Endothelial cell of umbilical vein (primary cell): ENCODE results near the gene VAV2. TPM values are rescaled to one million over a fixed set of nuclear protein-coding genes. Genes with fewer than 3 reads are reported as not detected.

ENCODE experiments used
- BruUV-seq: library from RNA; stranded (reverse); fragments of 400-500 nt; replicated peaks from 2 replicates; lab custom pipeline; 2021; lab: Mats Ljungman, UMichigan
- CTCF ChIA-PET: fragments of 300-600, 350-600 bp; sonication (Branson Sonifier 250); formaldehyde crosslinking; loops from one replicate; lab custom pipeline; 2021; ENCODE audit warnings: antibody characterized with exemption, inconsistent platforms; lab: Charles Lee
- POLR2A ChIA-PET: fragments of 300-600, 350-600 bp; sonication (Branson Sonifier 250); formaldehyde crosslinking; loops from one replicate; lab custom pipeline; 2021; ENCODE audit warnings: antibody characterized with exemption, inconsistent platforms; lab: Charles Lee
- DNase-seq: peaks from one replicate; pipeline ENCODE4 v3.0.0-alpha.2; 2011; ENCODE audit warnings: low read depth, low spot score
- FAIRE-seq: peaks from 2 replicates; lab custom pipeline; 2011; peaks lifted over from hg19 to GRCh38; lab: Jason Lieb, UNC
- H2AFZ ChIP-seq: 2 replicates; pipeline ENCODE4 v1.6.0; 2012; ENCODE audit warnings: low read depth, low read length, control low read depth, inconsistent platforms
- H3K27ac ChIP-seq: 2 replicates; pipeline ENCODE4 v1.5.1; 2011; ENCODE audit warnings: low read depth, mild to moderate bottlenecking, control low read depth, low read length, moderate library complexity; ENCODE audit not compliant: insufficient read depth
- H3K27me3 ChIP-seq, 2 experiments: 2 replicates each; pipeline versions ENCODE4 v1.6.0 to v1.6.1; 2011; ENCODE audit warnings: low read length in 2 of 2, mixed read lengths in 1 of 2; ENCODE audit not compliant: control insufficient read depth in 2 of 2, insufficient read depth in 2 of 2
- H3K36me3 ChIP-seq, 2 experiments: 2 replicates in 1 of 2; 3 replicates in 1 of 2; pipeline ENCODE4 v1.5.1; 2011; ENCODE audit warnings: low read length in 2 of 2, mild to moderate bottlenecking in 1 of 2, moderate library complexity in 1 of 2; ENCODE audit not compliant: control insufficient read depth in 2 of 2, insufficient read depth in 2 of 2; ENCODE audit errors: extremely low read depth in 1 of 2
- H3K4me1 ChIP-seq: 3 replicates; pipeline ENCODE4 v1.5.1; 2011; ENCODE audit warnings: mild to moderate bottlenecking, low read length; ENCODE audit not compliant: control insufficient read depth, insufficient read depth; ENCODE audit errors: extremely low read depth
- H3K4me2 ChIP-seq: 2 replicates; pipeline ENCODE4 v1.6.1; 2011; ENCODE audit warnings: low read length, control low read depth, mixed read lengths; ENCODE audit not compliant: insufficient read depth
- H3K4me3 ChIP-seq, 3 experiments: fragments of 200-600 bp in 1 of 3; sonication (generic), shearing (Covaris generic) in 1 of 3; replicated peaks in 1 of 3; 2 replicates each; pipeline ENCODE4 v1.5.1; 2011 to 2016; ENCODE audit warnings: control low read depth in 3 of 3, low read length in 3 of 3, mild to moderate bottlenecking in 2 of 3, inconsistent platforms in 1 of 3, low read depth in 1 of 3, moderate library complexity in 1 of 3; ENCODE audit not compliant: insufficient read depth in 1 of 3
- H3K79me2 ChIP-seq: 2 replicates; pipeline ENCODE4 v1.6.0; 2012; ENCODE audit warnings: low read length, inconsistent platforms; ENCODE audit not compliant: control insufficient read depth, insufficient read depth
- H3K9ac ChIP-seq: replicated peaks from 2 replicates; pipeline ENCODE3; 2011; ENCODE audit warnings: low read length, control low read depth; ENCODE audit not compliant: insufficient read depth; ENCODE audit errors: extremely low read depth
- H3K9me1 ChIP-seq: replicated peaks from 3 replicates; pipeline ENCODE4 v1.6.0; 2011; ENCODE audit warnings: mild to moderate bottlenecking, low read length; ENCODE audit not compliant: control insufficient read depth, insufficient read depth; ENCODE audit errors: extremely low read depth
- H3K9me3 ChIP-seq: replicated peaks from 2 replicates; pipeline ENCODE4 v1.5.1; 2012; ENCODE audit warnings: low read length, inconsistent platforms; ENCODE audit not compliant: control insufficient read depth, insufficient read depth
- H4K20me1 ChIP-seq: replicated peaks from 2 replicates; pipeline ENCODE3; 2011; ENCODE audit warnings: mild to moderate bottlenecking, low read length; ENCODE audit not compliant: control insufficient read depth, insufficient read depth; ENCODE audit errors: extremely low read depth
- EZH2 ChIP-seq: IDR thresholded peaks from 2 replicates; pipeline ENCODE4 v1.6.1; 2012; ENCODE audit warnings: borderline replicate concordance, low read depth, mild to moderate bottlenecking, moderate library complexity, low read length, inconsistent platforms; ENCODE audit not compliant: severe bottlenecking
- FOS ChIP-seq: IDR thresholded peaks from 2 replicates; pipeline ENCODE4 v1.6.1; 2011; ENCODE audit warnings: mild to moderate bottlenecking, low read length, moderate library complexity, borderline replicate concordance; ENCODE audit not compliant: insufficient read depth
- GATA2 ChIP-seq: IDR thresholded peaks from 2 replicates; pipeline ENCODE4 v1.7.0; 2011; ENCODE audit warnings: low read depth, mild to moderate bottlenecking, moderate library complexity, mixed read lengths, low read length; ENCODE audit not compliant: insufficient read length, insufficient read depth
- JUN ChIP-seq: IDR thresholded peaks from 2 replicates; pipeline ENCODE4 v1.6.1; 2011; ENCODE audit warnings: borderline replicate concordance, low read depth; ENCODE audit not compliant: insufficient read length, insufficient read depth
- MAX ChIP-seq: IDR thresholded peaks from 2 replicates; pipeline ENCODE4 v1.6.1; 2011; ENCODE audit not compliant: insufficient read depth, insufficient read length
- MYC ChIP-seq: IDR thresholded peaks from one replicate; pipeline ENCODE4 v1.6.1; 2011; ENCODE audit warnings: mild to moderate bottlenecking, low read depth, low read length
- POLR2A ChIP-seq: IDR thresholded peaks from 2 replicates; pipeline ENCODE4 v1.6.1; 2012; ENCODE audit warnings: low read depth, mild to moderate bottlenecking, control low read depth, low read length
- POLR2AphosphoS5 ChIP-seq: IDR thresholded peaks from 2 replicates; pipeline ENCODE4 v1.6.1; 2012; ENCODE audit warnings: low read depth, mild to moderate bottlenecking, control low read depth, low read length, moderate library complexity; ENCODE audit not compliant: insufficient read depth
- dilution Hi-C: fragments of 300-500 bp; cut with MboI; formaldehyde crosslinking; loops from one replicate; pipeline ENCODE4 v1.15.0; 2019; ENCODE audit warnings: low sequenced_read_pairs; ENCODE audit not compliant: extremely low pct_ligation_motif_present
- intact Hi-C: fragments of 100-400 bp; cut with micrococcal nuclease; formaldehyde crosslinking; loops from one replicate; pipeline ENCODE4 v1.10.0; 2022
- polyA plus RNA-seq, 4 experiments: library from polyadenylated mRNA; depleted of rRNA in 3 of 4; stranded (reverse) in 3 of 4; unstranded in 1 of 4; fragments of >200 nt; gene quantifications; 2 replicates each; pipeline versions ENCODE4 v1.2.1 to v1.2.3, GENCODE V29; 2011 to 2012; ENCODE audit warnings: missing spikeins in 1 of 4
- total RNA-seq: library from RNA; stranded (reverse); gene quantifications from 2 replicates; pipeline ENCODE4 v1.2.3, GENCODE V29; 2021

Gene VAV2
- total and polyA plus RNA-seq, 2 donors (not counting 3 experiments of a cell fraction or from before 2014, with no cell fraction given) = 10.6 to 30.6 TPM

GRCh38 chr9:133796562-133796961 lies 195.6 kb downstream of the VAV2 start:
- Histone ChIP-seq H3K27ac (no peak overlapping the region), H3K9me3 (no peaks in the 10 kb centered on the region), H3K9me1 (no peaks in the 10 kb centered on the region), H3K27me3 (no peaks in the 10 kb centered on the region), H3K9ac (no peak overlapping the region), H2AFZ (no peak overlapping the region), H3K36me3 (peaks cover 0 to 10% of the 10 kb centered on the region in 2 experiments), H3K79me2 (no peaks in the 10 kb centered on the region), H4K20me1 (no peaks in the 10 kb centered on the region), H3K4me1 (peaks cover 4% of the 10 kb centered on the region), H3K4me3 (no peak overlapping the region), H3K4me2 (no peak overlapping the region)
- DNase-seq (no peak), FAIRE-seq (no peak)
- dilution Hi-C loops (no loop called here), intact Hi-C loops (no loop called here)
- POLR2A ChIA-PET = no interaction called here
- no peak for TF ChIP-seq EZH2
- TF ChIP-seq JUN = no peak
- TF ChIP-seq FOS = no peak
- TF ChIP-seq MAX = no peak
- TF ChIP-seq MYC = no peak
- no peak for TF ChIP-seq POLR2A
- CTCF ChIA-PET = interaction anchor here (1.0 to 5.1 kb wide), 6 partner anchors 8 to 209 kb away, joined by 3 to 92 read pairs (median 5); no protein-coding TSS in a partner anchor
- BruUV-seq = no TSS peak

GRCh38 chr9:133795049-133795448 lies 197.1 kb downstream of the VAV2 start:
- H3K27me3 ChIP-seq = no peaks in the 10 kb centered on the region
- H3K4me2 ChIP-seq = no peak overlapping the region
- H2AFZ ChIP-seq = no peak overlapping the region
- ChIA-PET CTCF (interaction anchor here (0.9 to 5.1 kb wide), 6 partner anchors 8 to 199 kb away, joined by 4 to 92 read pairs (median 6); no protein-coding TSS in a partner anchor), POLR2A (no interaction called here)
- no peaks in the 10 kb centered on the region for H3K9me1 ChIP-seq
- H3K36me3 ChIP-seq = peaks cover 0 to 12% of the 10 kb centered on the region in 2 experiments
- H3K4me1 ChIP-seq = peaks cover 5% of the 10 kb centered on the region
- intact Hi-C loops = no loop called here
- no peaks in the 10 kb centered on the region for H4K20me1 ChIP-seq
- TF ChIP-seq MAX (no peak), JUN (no peak), GATA2 (no peak), POLR2A (no peak), POLR2AphosphoS5 (no peak)
- FAIRE-seq (no peak), DNase-seq (no peak)
- H3K79me2 ChIP-seq = no peaks in the 10 kb centered on the region
- no peaks in the 10 kb centered on the region for H3K9me3 ChIP-seq
- no peak overlapping the region for H3K9ac ChIP-seq
- no peak overlapping the region for H3K27ac ChIP-seq
- dilution Hi-C loops = no loop called here
- no TSS peak for BruUV-seq
- H3K4me3 ChIP-seq = no peak overlapping the region
